K562 (cell line): ENCODE measurements around the gene HOXA5. TPM values are rescaled to one million over a fixed set of nuclear protein-coding genes. Genes with fewer than 3 reads are reported as not detected.

Source experiments
- ATAC-seq: fragments of 200-7000 bp; cut with Tn5 transposase; 3 replicates; pipeline ENCODE4 v1.9.1; 2020; ENCODE audit warnings: moderate library complexity
- BruUV-seq: library from RNA; stranded (reverse); fragments of 400-500 nt; replicated peaks from 2 replicates; lab custom pipeline; 2021; lab: Mats Ljungman, UMichigan
- CTCF ChIA-PET: fragments of 300-600 bp; formaldehyde crosslinking; extraction: SDS; loops from one replicate; lab custom pipeline; 2021; ENCODE audit warnings: low intra/inter-chr PET ratio; lab: Yijun Ruan, JAX
- POLR2A ChIA-PET: fragments of 300-600, 350-650 bp; sonication (Branson Sonifier 250); formaldehyde crosslinking; extraction: SDS; loops from one replicate; lab custom pipeline; 2021; ENCODE audit warnings: antibody characterized with exemption, inconsistent platforms; lab: Yijun Ruan, JAX
- DNase-seq, 4 experiments: peaks; one replicate each; pipeline versions ENCODE4 v3.0.0 to v3.0.0-alpha.2; 2011 to 2018; ENCODE audit warnings: low spot score in 3 of 4, mixed read lengths in 3 of 4; ENCODE audit errors: extremely low read depth in 1 of 4
- FAIRE-seq: peaks from 2 replicates; lab custom pipeline; 2011; peaks lifted over from hg19 to GRCh38; lab: Jason Lieb, UNC
- H2AFZ ChIP-seq: 2 replicates; pipeline ENCODE4 v1.6.0; 2011; ENCODE audit warnings: low read depth, low read length, control low read depth, inconsistent platforms
- H3K27ac ChIP-seq: fragments of 200-600 bp; 3 replicates; pipeline ENCODE4 v1.8.0; 2011; ENCODE audit warnings: low read depth, mild to moderate bottlenecking, control low read depth, inconsistent platforms, low read length, moderate library complexity, mixed read lengths; ENCODE audit errors: extremely low read depth
- H3K27me3 ChIP-seq, 2 experiments: fragments of 300-600 bp in 1 of 2; 2 replicates in 1 of 2; 3 replicates in 1 of 2; pipeline versions ENCODE4 v1.6.0 to v1.8.0; 2011; ENCODE audit warnings: inconsistent platforms in 2 of 2, low read length in 2 of 2, mild to moderate bottlenecking in 1 of 2, mixed read lengths in 1 of 2, moderate library complexity in 1 of 2; ENCODE audit not compliant: control insufficient read depth in 2 of 2, insufficient read depth in 2 of 2
- H3K36me3 ChIP-seq: fragments of 300-600 bp; 3 replicates; pipeline ENCODE4 v1.8.0; 2011; ENCODE audit warnings: mild to moderate bottlenecking, low read length, inconsistent platforms; ENCODE audit not compliant: control insufficient read depth, insufficient read depth
- H3K4me1 ChIP-seq, 2 experiments: fragments of 200-600 bp in 1 of 2; replicated peaks in 1 of 2; 2 replicates in 1 of 2; 3 replicates in 1 of 2; pipeline versions ENCODE4 v1.5.1 to v1.8.0; 2011; ENCODE audit warnings: inconsistent platforms in 2 of 2, low read length in 2 of 2, mild to moderate bottlenecking in 1 of 2, mixed read lengths in 1 of 2, moderate library complexity in 1 of 2; ENCODE audit not compliant: control insufficient read depth in 2 of 2, insufficient read depth in 2 of 2
- H3K4me2 ChIP-seq: 2 replicates; pipeline ENCODE4 v1.6.1; 2011; ENCODE audit warnings: low read length, control low read depth, inconsistent platforms, mixed read lengths; ENCODE audit not compliant: insufficient read depth
- H3K4me3 ChIP-seq: fragments of 200-600 bp; sonication (generic), shearing (Covaris generic); 2 replicates; pipeline ENCODE4 v1.5.1; 2016; ENCODE audit warnings: control low read depth, inconsistent platforms
- H3K79me2 ChIP-seq: fragments of 200-600 bp; 3 replicates; pipeline ENCODE4 v1.8.0; 2011; ENCODE audit warnings: low read length, inconsistent platforms; ENCODE audit not compliant: control insufficient read depth, insufficient read depth
- H3K9ac ChIP-seq, 2 experiments: 2 replicates each; pipeline versions ENCODE4 v1.6.0 to v1.6.1; 2011; ENCODE audit warnings: low read depth in 2 of 2, low read length in 2 of 2, control low read depth in 1 of 2, inconsistent platforms in 1 of 2, mild to moderate bottlenecking in 1 of 2, mixed read lengths in 1 of 2; ENCODE audit not compliant: insufficient read depth in 1 of 2
- H3K9me1 ChIP-seq: one replicate; pipeline ENCODE4 v1.6.0; 2011; ENCODE audit warnings: inconsistent platforms, mild to moderate bottlenecking, low read length, moderate library complexity; ENCODE audit not compliant: control insufficient read depth, insufficient read depth
- H3K9me3 ChIP-seq: replicated peaks from 2 replicates; pipeline ENCODE4 v1.5.1; 2011; ENCODE audit warnings: low read depth, low read length, inconsistent platforms; ENCODE audit not compliant: control insufficient read depth, insufficient read depth
- H4K20me1 ChIP-seq: replicated peaks from 2 replicates; pipeline ENCODE4 v1.6.1; 2011; ENCODE audit warnings: low read length, inconsistent platforms, mixed read lengths; ENCODE audit not compliant: control insufficient read depth, insufficient read depth
- CHD2 ChIP-seq: IDR thresholded peaks from 2 replicates; pipeline ENCODE4 v1.6.1; 2011; ENCODE audit warnings: low read depth, low read length
- DEAF1 ChIP-seq: fragments of 450-650 bp; formaldehyde crosslinking; IDR thresholded peaks from 2 replicates; pipeline ENCODE4 v1.4.0; 2020; ENCODE audit warnings: mild to moderate bottlenecking, moderate library complexity
- KLF13 ChIP-seq: fragments of 450-650 bp; IDR thresholded peaks from 2 replicates; pipeline ENCODE4 v1.6.1; 2016; ENCODE audit warnings: missing genetic modification characterization, low read depth, mild to moderate bottlenecking, missing compliant biosample characterization, moderate library complexity, borderline replicate concordance
- SMAD2 ChIP-seq: fragments of 150-350 bp; IDR thresholded peaks from 2 replicates; pipeline ENCODE4 v1.6.1; 2014; ENCODE audit warnings: low read depth, mild to moderate bottlenecking, low read length
- SMARCB1 ChIP-seq: IDR thresholded peaks from 2 replicates; pipeline ENCODE4 v1.6.1; 2011; ENCODE audit warnings: improper control_type of control experiment, low read depth; ENCODE audit not compliant: insufficient read length
- SP1 ChIP-seq: sonication (generic); formaldehyde crosslinking; IDR thresholded peaks from 2 replicates; pipeline ENCODE4 v1.8.1; 2022; ENCODE audit warnings: mild to moderate bottlenecking, missing genetic modification reagents
- STAT6 ChIP-seq: sonication (generic); formaldehyde crosslinking; IDR thresholded peaks from 2 replicates; pipeline ENCODE4 v1.8.1; 2023; ENCODE audit warnings: mild to moderate bottlenecking, missing genetic modification reagents
- TBP ChIP-seq: optimal IDR thresholded peaks from 2 replicates; pipeline ENCODE3; 2011; ENCODE audit warnings: low read depth, low read length, improper control_type of control experiment
- U2AF1 ChIP-seq: fragments of 200-400 bp; formaldehyde crosslinking; optimal IDR thresholded peaks from 2 replicates; pipeline ENCODE3; 2017; ENCODE audit warnings: mild to moderate bottlenecking, low read depth, low read length, moderate library complexity
- WHSC1 ChIP-seq: IDR thresholded peaks from one replicate; pipeline ENCODE4 v1.6.1; 2012; ENCODE audit warnings: low read length, control low read depth, inconsistent platforms
- ZBTB26 ChIP-seq: fragments of 450-650 bp; formaldehyde crosslinking; IDR thresholded peaks from 2 replicates; pipeline ENCODE4 v1.4.0; 2022; ENCODE audit warnings: missing genetic modification characterization
- WGBS: fragments of 100-300 bp; shearing (Covaris generic); methylation state at CpG from one replicate; pipeline ENCODE4 v1.1.6; 2016; ENCODE audit warnings: low coverage, mixed read lengths; ENCODE audit not compliant: insufficient coverage; ENCODE audit errors: missing lambda C conversion rate; 5-methylcytosine and 5-hydroxymethylcytosine counted together
- in situ Hi-C: fragments of 300-500 bp; cut with MboI; formaldehyde crosslinking; loops from 4 replicates; pipeline ENCODE4 v1.15.0; 2018; ENCODE audit warnings: inconsistent platforms, mixed read lengths
- intact Hi-C: fragments of 100-400 bp; cut with micrococcal nuclease; formaldehyde crosslinking; loops from 2 replicates; pipeline ENCODE4 v1.14.2; 2022
- polyA plus RNA-seq, 8 experiments: library from polyadenylated mRNA; depleted of rRNA in 4 of 8; stranded (reverse) in 5 of 8; unstranded in 3 of 8; fragments of >200 nt; fragmentation: Nextera tagmentation in 2 of 8; fragmentation: Illumina TruSeq in 1 of 8; extraction: Ambion mirVana in 2 of 8; extraction: Trizol in 1 of 8; gene quantifications; 2 replicates each; pipeline versions ENCODE4 v1.2.1 to v1.2.3, GENCODE V29; 2011 to 2014; ENCODE audit warnings: inconsistent platforms in 1 of 8, missing spikeins in 1 of 8
- total RNA-seq, 7 experiments: library from RNA; depleted of rRNA in 6 of 7; stranded (reverse); fragments of >200 nt in 6 of 7; fragmentation: Illumina TruSeq in 2 of 7; extraction: Trizol in 2 of 7; gene quantifications; 2 replicates each; pipeline versions ENCODE4 v1.2.1 to v1.2.3, GENCODE V29; 2011 to 2021; ENCODE audit warnings: low replicate concordance in 1 of 7
- TF ChIP-seq, protein P1 (sequence below): fragments of 450-650 bp; formaldehyde crosslinking; conservative IDR thresholded peaks from 2 replicates; pipeline ENCODE4 v1.4.0; 2022; ENCODE audit warnings: mild to moderate bottlenecking, missing genetic modification characterization
- TF ChIP-seq, protein P2 (sequence below): fragments of 200-800 bp; sonication (Bioruptor generic); IDR thresholded peaks from 2 replicates; pipeline ENCODE4 v1.6.1; 2017; ENCODE audit warnings: missing genetic modification characterization, missing compliant biosample characterization

Gene HOXA5
- total and polyA plus RNA-seq, 9 of the 15 experiments (the other 6 are each of a cell fraction or from before 2014, with no cell fraction given), result 0.13 TPM; not detected in 8

GRCh38 chr7:27156916-27157701 is 13.6 kb upstream of the HOXA5 start:
- no peak overlapping the region for H3K4me3 ChIP-seq
- intact Hi-C loops, result no loop called here
- no peak for ATAC-seq
- no peak for DNase-seq
- H3K79me2 ChIP-seq, result no peaks in the 10 kb centered on the region
- no peak overlapping the region for H2AFZ ChIP-seq
- no TSS peak for BruUV-seq
- no peaks in the 10 kb centered on the region for H4K20me1 ChIP-seq
- 14% methylated on average over 28 of the region's 30 CpGs for WGBS
- H3K9me1 ChIP-seq, result no peaks in the 10 kb centered on the region
- ChIA-PET POLR2A (interaction anchor here (0.6 kb wide), 1 partner anchor 510 kb away, joined by 4 read pairs; no protein-coding TSS in a partner anchor), CTCF (no interaction called here)
- in situ Hi-C loops, result loop anchor here (25.0 kb wide), 3 partner anchors 645 to 1270 kb away; no protein-coding TSS in a partner anchor
- no peak overlapping the region for H3K9ac ChIP-seq
- H3K27ac ChIP-seq, result no peak overlapping the region
- peaks cover 20 to 83% of the 10 kb centered on the region in 2 experiments; a peak in 4 of 5 replicates for H3K27me3 ChIP-seq
- H3K4me2 ChIP-seq, result no peak overlapping the region
- no peaks in the 10 kb centered on the region for H3K9me3 ChIP-seq
- H3K4me1 ChIP-seq, result peaks cover 0 to 18% of the 10 kb centered on the region in 2 experiments; a peak in 2 of 5 replicates
- no peak for FAIRE-seq
- H3K36me3 ChIP-seq, result no peaks in the 10 kb centered on the region
- TF ChIP-seq U2AF1 (no peak), SMAD2 (no peak), ZBTB26 (CRISPR knock-in tag) (no peak), DEAF1 (CRISPR knock-in tag) (no peak), SP1 (CRISPR knock-in tag) (no peak), CHD2 (no peak), KLF13 (no peak), SMARCB1 (no peak), STAT6 (no peak), TBP (no peak), WHSC1 (no peak)
- TF ChIP-seq, protein P1, sequence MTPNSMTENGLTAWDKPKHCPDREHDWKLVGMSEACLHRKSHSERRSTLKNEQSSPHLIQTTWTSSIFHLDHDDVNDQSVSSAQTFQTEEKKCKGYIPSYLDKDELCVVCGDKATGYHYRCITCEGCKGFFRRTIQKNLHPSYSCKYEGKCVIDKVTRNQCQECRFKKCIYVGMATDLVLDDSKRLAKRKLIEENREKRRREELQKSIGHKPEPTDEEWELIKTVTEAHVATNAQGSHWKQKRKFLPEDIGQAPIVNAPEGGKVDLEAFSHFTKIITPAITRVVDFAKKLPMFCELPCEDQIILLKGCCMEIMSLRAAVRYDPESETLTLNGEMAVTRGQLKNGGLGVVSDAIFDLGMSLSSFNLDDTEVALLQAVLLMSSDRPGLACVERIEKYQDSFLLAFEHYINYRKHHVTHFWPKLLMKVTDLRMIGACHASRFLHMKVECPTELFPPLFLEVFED (CRISPR knock-in tag), result no peak
- TF ChIP-seq, protein P2, sequence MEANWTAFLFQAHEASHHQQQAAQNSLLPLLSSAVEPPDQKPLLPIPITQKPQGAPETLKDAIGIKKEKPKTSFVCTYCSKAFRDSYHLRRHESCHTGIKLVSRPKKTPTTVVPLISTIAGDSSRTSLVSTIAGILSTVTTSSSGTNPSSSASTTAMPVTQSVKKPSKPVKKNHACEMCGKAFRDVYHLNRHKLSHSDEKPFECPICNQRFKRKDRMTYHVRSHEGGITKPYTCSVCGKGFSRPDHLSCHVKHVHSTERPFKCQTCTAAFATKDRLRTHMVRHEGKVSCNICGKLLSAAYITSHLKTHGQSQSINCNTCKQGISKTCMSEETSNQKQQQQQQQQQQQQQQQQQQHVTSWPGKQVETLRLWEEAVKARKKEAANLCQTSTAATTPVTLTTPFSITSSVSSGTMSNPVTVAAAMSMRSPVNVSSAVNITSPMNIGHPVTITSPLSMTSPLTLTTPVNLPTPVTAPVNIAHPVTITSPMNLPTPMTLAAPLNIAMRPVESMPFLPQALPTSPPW, result no peak
